ENCODE results near the gene CFAP251. TPM values are rescaled to one million over a fixed set of nuclear protein-coding genes. Genes with fewer than 3 reads are reported as not detected.

CFAP251 gene
- polyA plus RNA-seq, 1 donor (not counting 4 experiments of a cell fraction or from before 2014, with no cell fraction given): 74.2 TPM

DNA sequence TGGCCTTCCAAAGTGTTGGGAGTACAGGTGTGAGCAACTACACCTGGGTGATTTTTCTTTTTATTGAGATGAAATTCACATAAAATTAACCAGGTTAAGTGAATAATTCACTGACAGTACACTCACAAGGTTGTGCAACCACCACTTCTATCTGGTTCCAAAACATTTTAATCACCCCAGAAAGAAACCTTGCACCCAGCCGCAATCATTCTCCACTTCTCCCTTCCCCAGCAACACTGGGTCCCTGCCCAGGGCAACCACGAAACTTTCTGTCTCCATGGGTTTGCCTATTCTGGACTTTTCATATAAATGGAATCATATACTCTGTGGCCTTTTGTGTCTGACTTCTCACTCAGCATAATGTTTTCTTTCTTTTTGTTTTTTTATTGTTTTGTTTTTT is 133.9 kb downstream of the CFAP251 start:
- FAIRE-seq (no peak), DNase-seq (ENCODE audit: low read depth, low spot score) (no peak)
- H3K4me3 ChIP-seq (ENCODE audit: control insufficient read depth in 2 of 3, extremely low read depth in 1 of 3, insufficient read depth in 2 of 3, low read depth in 1 of 3, low read length in 3 of 3): no peak overlapping the region
- H3K27ac ChIP-seq (ENCODE audit: control insufficient read depth, insufficient read depth, low read length): no peak overlapping the region
- H3K9me1 ChIP-seq (ENCODE audit: control insufficient read depth, extremely low read depth, insufficient read depth, low read length): no peaks in the 10 kb centered on the region
- no peak overlapping the region for H3K4me2 ChIP-seq (ENCODE audit: control insufficient read depth, extremely low read depth, insufficient read depth, low read depth, low read length)
- no peaks in the 10 kb centered on the region for H3K9me3 ChIP-seq (ENCODE audit: control insufficient read depth, low read depth, low read length)
- TF ChIP-seq EZH2 (IDR thresholded peaks at IDR 0.05; ENCODE audit: low read length): no peak
- TF ChIP-seq, protein P1, sequence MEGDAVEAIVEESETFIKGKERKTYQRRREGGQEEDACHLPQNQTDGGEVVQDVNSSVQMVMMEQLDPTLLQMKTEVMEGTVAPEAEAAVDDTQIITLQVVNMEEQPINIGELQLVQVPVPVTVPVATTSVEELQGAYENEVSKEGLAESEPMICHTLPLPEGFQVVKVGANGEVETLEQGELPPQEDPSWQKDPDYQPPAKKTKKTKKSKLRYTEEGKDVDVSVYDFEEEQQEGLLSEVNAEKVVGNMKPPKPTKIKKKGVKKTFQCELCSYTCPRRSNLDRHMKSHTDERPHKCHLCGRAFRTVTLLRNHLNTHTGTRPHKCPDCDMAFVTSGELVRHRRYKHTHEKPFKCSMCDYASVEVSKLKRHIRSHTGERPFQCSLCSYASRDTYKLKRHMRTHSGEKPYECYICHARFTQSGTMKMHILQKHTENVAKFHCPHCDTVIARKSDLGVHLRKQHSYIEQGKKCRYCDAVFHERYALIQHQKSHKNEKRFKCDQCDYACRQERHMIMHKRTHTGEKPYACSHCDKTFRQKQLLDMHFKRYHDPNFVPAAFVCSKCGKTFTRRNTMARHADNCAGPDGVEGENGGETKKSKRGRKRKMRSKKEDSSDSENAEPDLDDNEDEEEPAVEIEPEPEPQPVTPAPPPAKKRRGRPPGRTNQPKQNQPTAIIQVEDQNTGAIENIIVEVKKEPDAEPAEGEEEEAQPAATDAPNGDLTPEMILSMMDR (optimal IDR thresholded peaks at IDR 0.05 in 1 of 3, IDR thresholded peaks at IDR 0.05 in 1 of 3, conservative IDR thresholded peaks at IDR 0.05 in 1 of 3; ENCODE audit: extremely low read depth in 1 of 3, insufficient read depth in 2 of 3, low read length in 3 of 3): no peak
- H3K27me3 ChIP-seq (ENCODE audit: control insufficient read depth, extremely low read depth, insufficient read depth, low read length): no peaks in the 10 kb centered on the region
- H2AFZ ChIP-seq (ENCODE audit: control insufficient read depth, low read length): no peak overlapping the region
- dilution Hi-C loops (cut with MboI; ENCODE audit: extremely low pct_ligation_motif_present, low sequenced_read_pairs): no loop called here
- peaks cover 6% of the 10 kb centered on the region for H4K20me1 ChIP-seq (ENCODE audit: control insufficient read depth, extremely low read depth, insufficient read depth, low read length)
- no peaks in the 10 kb centered on the region for H3K4me1 ChIP-seq (ENCODE audit: control insufficient read depth, extremely low read depth, insufficient read depth, low read length)
- H3K79me2 ChIP-seq (ENCODE audit: control insufficient read depth, insufficient read depth, low read length): no peaks in the 10 kb centered on the region
- peaks cover 16 to 37% of the 10 kb centered on the region in 2 experiments for H3K36me3 ChIP-seq (ENCODE audit: control insufficient read depth in 2 of 2, extremely low read depth in 1 of 2, insufficient read depth in 2 of 2, low read length in 2 of 2)
- H3K9ac ChIP-seq (ENCODE audit: control insufficient read depth, extremely low read depth, insufficient read depth, low read length): no peak overlapping the region

Small RNAs within 50 kb of the gene (small RNA-seq; reads per million reads assigned to genes)
- 0 reads per million in 3 experiments for gene AC069503.3 (ENCODE audit: insufficient read length in 3 of 3, low read depth in 3 of 3, low replicate concordance in 1 of 3)
- 0 reads per million in 3 experiments for gene RF00017 (ENCODE audit: insufficient read length in 3 of 3, low read depth in 3 of 3, low replicate concordance in 1 of 3)
- 0 reads per million in 3 experiments for gene RNU7-170P (ENCODE audit: insufficient read length in 3 of 3, low read depth in 3 of 3, low replicate concordance in 1 of 3)

Other genes starting within 250 kb of the CFAP251 start
- 0.30 to 0.59 TPM (median 0.57 TPM) in 3 replicates for gene MORN3, start 248.9 kb upstream of the CFAP251 start, polyA plus RNA-seq
- gene TMEM120B, start 205.8 kb upstream of the CFAP251 start, polyA plus RNA-seq: 6.9 to 10.5 TPM (median 10.0 TPM) in 3 replicates
- 2.8 to 4.3 TPM (median 4.1 TPM) in 3 replicates for gene RHOF, start 124.9 kb upstream of the CFAP251 start, polyA plus RNA-seq
- 0.71 to 1.2 TPM (median 0.72 TPM) in 3 replicates for gene SETD1B, start 114.6 kb upstream of the CFAP251 start, polyA plus RNA-seq
- gene HPD, start 59.7 kb upstream of the CFAP251 start, polyA plus RNA-seq: not detected in 3 replicates
- gene PSMD9, start 29.8 kb upstream of the CFAP251 start, polyA plus RNA-seq: 84.8 to 95.4 TPM (median 90.5 TPM) in 3 replicates
- gene BCL7A, start 103.3 kb downstream of the CFAP251 start, polyA plus RNA-seq: 9.6 to 17.2 TPM (median 12.8 TPM) in 3 replicates
- 4.7 to 17.8 TPM (median 5.5 TPM) in 3 replicates for gene MLXIP, start 160.2 kb downstream of the CFAP251 start, polyA plus RNA-seq